H9 (cell line): ENCODE results near the gene MCCC2. TPM values are rescaled to one million over a fixed set of nuclear protein-coding genes. Genes with fewer than 3 reads are reported as not detected.
A peak's percentile ranks its signal among the peaks of the same experiment; 100 is the strongest.

Source experiments
- DNase-seq: peaks from one replicate; pipeline ENCODE4 v3.0.0-alpha.2; 2017
- H2AFZ ChIP-seq: one replicate; pipeline ENCODE4 v1.6.1; 2013; ENCODE audit warnings: mild to moderate bottlenecking, low read length, control low read depth, moderate library complexity
- H2AK5ac ChIP-seq: 2 replicates; pipeline ENCODE4 v1.6.1; 2013; ENCODE audit warnings: low read length, control low read depth, mixed read lengths; ENCODE audit not compliant: insufficient read length
- H2BK120ac ChIP-seq: one replicate; pipeline ENCODE4 v1.6.1; 2013; ENCODE audit warnings: low read depth, mild to moderate bottlenecking, low read length, control low read depth, inconsistent platforms; ENCODE audit not compliant: poor library complexity, severe bottlenecking
- H2BK12ac ChIP-seq: 2 replicates; pipeline ENCODE4 v1.6.1; 2013; ENCODE audit warnings: low read length, control low read depth, mixed read lengths, low read depth; ENCODE audit not compliant: insufficient read length
- H2BK15ac ChIP-seq: 2 replicates; pipeline ENCODE4 v1.6.1; 2013; ENCODE audit warnings: low read depth, low read length, control low read depth
- H2BK20ac ChIP-seq: one replicate; pipeline ENCODE4 v1.6.1; 2013; ENCODE audit warnings: low read depth, mild to moderate bottlenecking, low read length, control low read depth, inconsistent platforms; ENCODE audit not compliant: poor library complexity, severe bottlenecking
- H2BK5ac ChIP-seq: 2 replicates; pipeline ENCODE4 v1.6.1; 2013; ENCODE audit warnings: low read length, control low read depth, mixed read lengths; ENCODE audit not compliant: insufficient read length
- H3K14ac ChIP-seq: 2 replicates; pipeline ENCODE4 v1.6.1; 2013; ENCODE audit warnings: low read length, control low read depth; ENCODE audit not compliant: insufficient read depth
- H3K18ac ChIP-seq: 2 replicates; pipeline ENCODE4 v1.6.1; 2013; ENCODE audit warnings: low read depth, mild to moderate bottlenecking, mixed read lengths, low read length, control low read depth; ENCODE audit not compliant: insufficient read length
- H3K23ac ChIP-seq: 2 replicates; pipeline ENCODE4 v1.6.1; 2013; ENCODE audit warnings: low read length, control low read depth, mixed read lengths, low read depth; ENCODE audit not compliant: insufficient read length
- H3K23me2 ChIP-seq: 2 replicates; pipeline ENCODE4 v1.6.1; 2013; ENCODE audit warnings: low read depth, mild to moderate bottlenecking, mixed read lengths, low read length, control low read depth; ENCODE audit not compliant: insufficient read length, poor library complexity, severe bottlenecking
- H3K27ac ChIP-seq: 2 replicates; pipeline ENCODE4 v1.5.1; 2013; ENCODE audit warnings: low read length, control low read depth, mixed read lengths, low read depth; ENCODE audit not compliant: insufficient read length
- H3K27me3 ChIP-seq: 2 replicates; pipeline ENCODE4 v1.6.1; 2013; ENCODE audit warnings: low read length, control low read depth, inconsistent platforms; ENCODE audit not compliant: insufficient read depth
- H3K4ac ChIP-seq: 2 replicates; pipeline ENCODE4 v1.6.1; 2013; ENCODE audit warnings: low read depth, mild to moderate bottlenecking, control low read depth, inconsistent platforms, low read length, moderate library complexity
- H3K4me1 ChIP-seq: 2 replicates; pipeline ENCODE4 v1.6.1; 2013; ENCODE audit warnings: low read length, control low read depth, inconsistent platforms; ENCODE audit not compliant: insufficient read depth
- H3K4me2 ChIP-seq: 2 replicates; pipeline ENCODE4 v1.6.1; 2013; ENCODE audit warnings: low read length, control low read depth, mixed read lengths; ENCODE audit not compliant: insufficient read length, insufficient read depth
- H3K56ac ChIP-seq: 2 replicates; pipeline ENCODE4 v1.6.1; 2013; ENCODE audit warnings: low read depth, mild to moderate bottlenecking, mixed read lengths, low read length, control low read depth; ENCODE audit not compliant: insufficient read length
- H3K79me1 ChIP-seq: 2 replicates; pipeline ENCODE4 v1.6.1; 2013; ENCODE audit warnings: low read depth, mild to moderate bottlenecking, moderate library complexity, low read length, control low read depth, inconsistent platforms; ENCODE audit not compliant: insufficient read depth, poor library complexity, severe bottlenecking
- H3K79me2 ChIP-seq: 2 replicates; pipeline ENCODE4 v1.6.1; 2013; ENCODE audit warnings: low read length, control low read depth, inconsistent platforms; ENCODE audit not compliant: insufficient read depth
- H3K9ac ChIP-seq: 2 replicates; pipeline ENCODE4 v1.6.1; 2013; ENCODE audit warnings: low read length, control low read depth, mixed read lengths; ENCODE audit not compliant: insufficient read length; ENCODE audit errors: extremely low read depth
- H3K9me3 ChIP-seq: one replicate; pipeline ENCODE4 v1.6.1; 2013; ENCODE audit warnings: low read depth, low read length, inconsistent platforms; ENCODE audit not compliant: control insufficient read depth
- H3T11ph ChIP-seq: one replicate; pipeline ENCODE4 v1.6.1; 2013; ENCODE audit warnings: mild to moderate bottlenecking, low read length, control low read depth, inconsistent platforms
- H4K20me1 ChIP-seq: one replicate; pipeline ENCODE4 v1.6.1; 2013; ENCODE audit not compliant: control insufficient read depth, insufficient read length, insufficient read depth
- H4K5ac ChIP-seq: 2 replicates; pipeline ENCODE4 v1.6.1; 2013; ENCODE audit warnings: low read depth, mild to moderate bottlenecking, mixed read lengths, low read length, control low read depth; ENCODE audit not compliant: insufficient read length
- H4K8ac ChIP-seq: replicated peaks from 2 replicates; pipeline ENCODE4 v1.6.1; 2013; ENCODE audit warnings: low read length, control low read depth, mixed read lengths, low read depth; ENCODE audit not compliant: insufficient read length
- H4K91ac ChIP-seq: 2 replicates; pipeline ENCODE4 v1.6.1; 2013; ENCODE audit warnings: low read depth, mild to moderate bottlenecking, moderate library complexity, mixed read lengths, low read length, control low read depth; ENCODE audit not compliant: insufficient read length
- H3K27ac Mint-ChIP-seq, 3 experiments: 2 replicates in 2 of 3; 3 replicates in 1 of 3; pipeline ENCODE4 v1.8.0; 2020 to 2021; ENCODE audit warnings: mixed read lengths in 3 of 3, mild to moderate bottlenecking in 1 of 3, moderate library complexity in 1 of 3
- H3K27me3 Mint-ChIP-seq: 2 replicates; pipeline ENCODE4 v1.8.0; 2021; ENCODE audit warnings: low read depth, mild to moderate bottlenecking, moderate library complexity, mixed read lengths
- H3K36me3 Mint-ChIP-seq, 3 experiments: 2 replicates in 2 of 3; 3 replicates in 1 of 3; pipeline ENCODE4 v1.8.0; 2020 to 2021; ENCODE audit warnings: low read depth in 3 of 3, mixed read lengths in 3 of 3; ENCODE audit not compliant: insufficient read depth in 1 of 3
- H3K4me1 Mint-ChIP-seq, 2 experiments: 2 replicates each; pipeline ENCODE4 v1.8.0; 2020; ENCODE audit warnings: mixed read lengths in 2 of 2
- H3K4me3 Mint-ChIP-seq, 2 experiments: 2 replicates in 1 of 2; 3 replicates in 1 of 2; pipeline ENCODE4 v1.8.0; 2020 to 2021; ENCODE audit warnings: mild to moderate bottlenecking in 2 of 2, mixed read lengths in 2 of 2, moderate library complexity in 1 of 2
- H3K9me3 Mint-ChIP-seq, 2 experiments: 2 replicates in 1 of 2; 3 replicates in 1 of 2; pipeline ENCODE4 v1.8.0; 2020; ENCODE audit warnings: mild to moderate bottlenecking in 2 of 2, mixed read lengths in 2 of 2, moderate library complexity in 1 of 2
- WGBS: extraction: QIAGEN DNeasy Blood & Tissue Kit; methylation state at CpG from one replicate; pipeline ENCODE4 v1.1.7; 2013; ENCODE audit warnings: missing lambda C conversion rate, low lambda C conversion rate, mixed read lengths; ENCODE audit not compliant: insufficient read length; ENCODE audit errors: extremely low coverage; 5-methylcytosine and 5-hydroxymethylcytosine counted together
- total RNA-seq: library from RNA; stranded (reverse); gene quantifications from 2 replicates; pipeline ENCODE4 v1.2.1, GENCODE V29; 2021
- TF ChIP-seq, protein P1 (sequence below): fragments of 200-600 bp; sonication (generic); conservative IDR thresholded peaks from 3 replicates; pipeline ENCODE4 v1.8.0; 2021; ENCODE audit warnings: antibody characterized with exemption, mild to moderate bottlenecking

MCCC2 gene
- total RNA-seq, 1 experiment from 2014 or later: 62.7 TPM

GRCh38 chr5:71651579-71651978, 64.4 kb downstream of the MCCC2 start:
- no CpG with 5 or more reads among the region's 3 CpGs for WGBS
- Mint-ChIP-seq H3K4me3 (no peak overlapping the region), H3K4me1 (peaks cover 7 to 9% of the 10 kb centered on the region in 2 experiments), H3K27ac (0 out of 7 replicates have a peak overlapping the region, but pooled peaks of 1 of the 3 experiments have one; percentile 59), H3K9me3 (no peaks in the 10 kb centered on the region), H3K36me3 (peaks cover 30 to 75% (median 63%) of the 10 kb centered on the region in 3 experiments; a peak in 6 of 7 replicates), H3K27me3 (no peaks in the 10 kb centered on the region)
- Histone ChIP-seq H4K8ac (no peak overlapping the region), H2AK5ac (no peak overlapping the region), H4K20me1 (no peaks in the 10 kb centered on the region), H3K9me3 (no peaks in the 10 kb centered on the region), H3K56ac (no peak overlapping the region), H4K5ac (no peak overlapping the region), H2BK5ac (no peak overlapping the region), H3K27ac (no peak overlapping the region), H3K4ac (no peak overlapping the region), H2BK20ac (no peak overlapping the region), H3K4me2 (no peak overlapping the region), H2BK12ac (no peak overlapping the region), H3K18ac (no peak overlapping the region), H2BK15ac (no peak overlapping the region), H3K27me3 (no peaks in the 10 kb centered on the region), H3K23me2 (no peaks in the 10 kb centered on the region), H3K79me1 (no peaks in the 10 kb centered on the region), H4K91ac (no peak overlapping the region), H2BK120ac (no peak overlapping the region), H3K23ac (no peak overlapping the region), H3T11ph (no peak overlapping the region), H3K79me2 (no peaks in the 10 kb centered on the region), H3K9ac (no peak overlapping the region), H3K4me1 (no peaks in the 10 kb centered on the region), H2AFZ (no peak overlapping the region), H3K14ac (no peak overlapping the region)
- TF ChIP-seq, protein P1, sequence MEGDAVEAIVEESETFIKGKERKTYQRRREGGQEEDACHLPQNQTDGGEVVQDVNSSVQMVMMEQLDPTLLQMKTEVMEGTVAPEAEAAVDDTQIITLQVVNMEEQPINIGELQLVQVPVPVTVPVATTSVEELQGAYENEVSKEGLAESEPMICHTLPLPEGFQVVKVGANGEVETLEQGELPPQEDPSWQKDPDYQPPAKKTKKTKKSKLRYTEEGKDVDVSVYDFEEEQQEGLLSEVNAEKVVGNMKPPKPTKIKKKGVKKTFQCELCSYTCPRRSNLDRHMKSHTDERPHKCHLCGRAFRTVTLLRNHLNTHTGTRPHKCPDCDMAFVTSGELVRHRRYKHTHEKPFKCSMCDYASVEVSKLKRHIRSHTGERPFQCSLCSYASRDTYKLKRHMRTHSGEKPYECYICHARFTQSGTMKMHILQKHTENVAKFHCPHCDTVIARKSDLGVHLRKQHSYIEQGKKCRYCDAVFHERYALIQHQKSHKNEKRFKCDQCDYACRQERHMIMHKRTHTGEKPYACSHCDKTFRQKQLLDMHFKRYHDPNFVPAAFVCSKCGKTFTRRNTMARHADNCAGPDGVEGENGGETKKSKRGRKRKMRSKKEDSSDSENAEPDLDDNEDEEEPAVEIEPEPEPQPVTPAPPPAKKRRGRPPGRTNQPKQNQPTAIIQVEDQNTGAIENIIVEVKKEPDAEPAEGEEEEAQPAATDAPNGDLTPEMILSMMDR: no peak
- no peak for DNase-seq
